HG02943 (cell line): ENCODE results near the gene BACH2.

ENCODE experiments used
- ATAC-seq: cut with Tn5 transposase; IDR thresholded peaks from one replicate; pipeline ENCODE4 v1.9.1; 2021; ENCODE audit warnings: mild to moderate bottlenecking, low read depth, moderate library complexity; ENCODE audit not compliant: unreplicated experiment

Gene BACH2

GRCh38 chr6:90249034-90249433, 47.6 kb downstream of the BACH2 start:
- ATAC-seq, result no peak

GRCh38 chr6:90247262-90247661, 49.4 kb downstream of the BACH2 start:
- no peak for ATAC-seq

GRCh38 chr6:90241229-90241880, 55.3 kb downstream of the BACH2 start:
- ATAC-seq, result no peak

- ATAC-seq, result no peak
Observed at GRCh38 chr6:90238496-90239266, 58.0 kb downstream of the BACH2 start.

GRCh38 chr6:90237350-90237990, 59.2 kb downstream of the BACH2 start:
- ATAC-seq, result no peak

GRCh38 chr6:90233994-90234393, 62.6 kb downstream of the BACH2 start:
- no peak for ATAC-seq

- no peak for ATAC-seq
Observed at GRCh38 chr6:90233213-90233612, 63.4 kb downstream of the BACH2 start.

- ATAC-seq, result no peak
Observed at GRCh38 chr6:90231798-90232197, 64.8 kb downstream of the BACH2 start.

GRCh38 chr6:90231308-90231707, 65.3 kb downstream of the BACH2 start:
- no peak for ATAC-seq

GRCh38 chr6:90230548-90231215, 66.0 kb downstream of the BACH2 start:
- no peak for ATAC-seq

- no peak for ATAC-seq
Observed at GRCh38 chr6:90229331-90230010, 67.2 kb downstream of the BACH2 start.

GRCh38 chr6:90227673-90228072, 69.0 kb downstream of the BACH2 start:
- no peak for ATAC-seq

GRCh38 chr6:90227213-90227612, 69.4 kb downstream of the BACH2 start:
- no peak for ATAC-seq

- ATAC-seq, result no peak
Observed at GRCh38 chr6:90226257-90226656, 70.4 kb downstream of the BACH2 start.

GRCh38 chr6:90224196-90224595, 72.4 kb downstream of the BACH2 start:
- ATAC-seq, result no peak

GRCh38 chr6:90222724-90223198, 73.9 kb downstream of the BACH2 start:
- ATAC-seq, result no peak

- ATAC-seq, result no peak
Observed at GRCh38 chr6:90222008-90222407, 74.6 kb downstream of the BACH2 start.

GRCh38 chr6:90221403-90221802, 75.2 kb downstream of the BACH2 start:
- no peak for ATAC-seq

GRCh38 chr6:90220273-90220672, 76.4 kb downstream of the BACH2 start:
- no peak for ATAC-seq

GRCh38 chr6:90219209-90219985, 77.2 kb downstream of the BACH2 start:
- ATAC-seq, result no peak
